Measurements from ENCODE around the gene CPPED1.

The CPPED1 gene

GRCh38 chr16:12653820-12654392 is 149.8 kb downstream of the CPPED1 start:
- no peaks in the 10 kb centered on the region for H3K4me1 ChIP-seq (ENCODE audit: low read length)
- no peaks in the 10 kb centered on the region for H3K79me2 ChIP-seq (ENCODE audit: low read length)
- H3K27ac ChIP-seq (ENCODE audit: low read length): no peak overlapping the region
- 0 out of 2 replicates have a peak, but pooled peaks cover 3% of the 10 kb centered on the region for H3K9me3 ChIP-seq (ENCODE audit: insufficient read depth, low read length)
- TF ChIP-seq EZH2phosphoT487 (IDR thresholded peaks at IDR 0.05; ENCODE audit: low read depth) (no peak), CTCF (IDR thresholded peaks at IDR 0.05; ENCODE audit: low read depth, low read length) (no peak)
- no peak overlapping the region for H3K4me2 ChIP-seq (ENCODE audit: low read length)
- H3K4me3 ChIP-seq (ENCODE audit: low read length): no peak overlapping the region
- H3K9ac ChIP-seq (ENCODE audit: low read length): no peak overlapping the region
- H3K36me3 ChIP-seq (replicated peaks; ENCODE audit: low read depth, low read length): no peaks in the 10 kb centered on the region
- no peak overlapping the region for H2AFZ ChIP-seq (ENCODE audit: low read depth, low read length)
- H4K20me1 ChIP-seq (ENCODE audit: insufficient read depth, low read length): no peaks in the 10 kb centered on the region
- H3K27me3 ChIP-seq (ENCODE audit: low read depth, low read length): no peaks in the 10 kb centered on the region; the same call in 1 of the 2 replicates

- Histone ChIP-seq H4K20me1 (ENCODE audit: insufficient read depth, low read length) (no peaks in the 10 kb centered on the region), H3K9ac (ENCODE audit: low read length) (no peak overlapping the region), H3K9me3 (ENCODE audit: insufficient read depth, low read length) (0 out of 2 replicates have a peak, but pooled peaks cover 2% of the 10 kb centered on the region), H3K27me3 (ENCODE audit: low read depth, low read length) (no peaks in the 10 kb centered on the region; the same call in 1 of the 2 replicates), H3K79me2 (ENCODE audit: low read length) (no peaks in the 10 kb centered on the region), H2AFZ (ENCODE audit: low read depth, low read length) (no peak overlapping the region), H3K27ac (ENCODE audit: low read length) (no peak overlapping the region), H3K36me3 (replicated peaks; ENCODE audit: low read depth, low read length) (no peaks in the 10 kb centered on the region), H3K4me3 (ENCODE audit: low read length) (no peak overlapping the region), H3K4me1 (ENCODE audit: low read length) (no peaks in the 10 kb centered on the region), H3K4me2 (ENCODE audit: low read length) (no peak overlapping the region)
- TF ChIP-seq CTCF (IDR thresholded peaks at IDR 0.05; ENCODE audit: low read depth, low read length): no peak
These were observed 150.8 kb downstream of the CPPED1 start for GRCh38 chr16:12652924-12653323.

- Histone ChIP-seq H3K9me3 (ENCODE audit: insufficient read depth, low read length) (no peaks in the 10 kb centered on the region), H3K79me2 (ENCODE audit: low read length) (no peaks in the 10 kb centered on the region), H2AFZ (ENCODE audit: low read depth, low read length) (no peak overlapping the region), H3K27me3 (ENCODE audit: low read depth, low read length) (no peaks in the 10 kb centered on the region; the same call in 1 of the 2 replicates), H4K20me1 (ENCODE audit: insufficient read depth, low read length) (no peaks in the 10 kb centered on the region), H3K4me2 (ENCODE audit: low read length) (no peak overlapping the region), H3K4me1 (ENCODE audit: low read length) (no peaks in the 10 kb centered on the region), H3K4me3 (ENCODE audit: low read length) (no peak overlapping the region), H3K27ac (ENCODE audit: low read length) (no peak overlapping the region), H3K9ac (ENCODE audit: low read length) (no peak overlapping the region), H3K36me3 (replicated peaks; ENCODE audit: low read depth, low read length) (no peaks in the 10 kb centered on the region)
- TF ChIP-seq EZH2phosphoT487 (IDR thresholded peaks at IDR 0.05; ENCODE audit: low read depth): no peak
- no peak for TF ChIP-seq CTCF (IDR thresholded peaks at IDR 0.05; ENCODE audit: low read depth, low read length)
These were observed 151.7 kb downstream of the CPPED1 start for GRCh38 chr16:12651765-12652512.

- Histone ChIP-seq H3K27me3 (ENCODE audit: low read depth, low read length) (no peaks in the 10 kb centered on the region; the same call in 1 of the 2 replicates), H3K36me3 (replicated peaks; ENCODE audit: low read depth, low read length) (no peaks in the 10 kb centered on the region), H3K4me1 (ENCODE audit: low read length) (no peaks in the 10 kb centered on the region), H3K9ac (ENCODE audit: low read length) (no peak overlapping the region), H3K4me2 (ENCODE audit: low read length) (no peak overlapping the region), H3K79me2 (ENCODE audit: low read length) (no peaks in the 10 kb centered on the region), H2AFZ (ENCODE audit: low read depth, low read length) (no peak overlapping the region), H3K9me3 (ENCODE audit: insufficient read depth, low read length) (no peaks in the 10 kb centered on the region), H3K27ac (ENCODE audit: low read length) (no peak overlapping the region), H4K20me1 (ENCODE audit: insufficient read depth, low read length) (no peaks in the 10 kb centered on the region), H3K4me3 (ENCODE audit: low read length) (no peak overlapping the region)
- TF ChIP-seq CTCF (IDR thresholded peaks at IDR 0.05; ENCODE audit: low read depth, low read length) (no peak), EZH2phosphoT487 (IDR thresholded peaks at IDR 0.05; ENCODE audit: low read depth) (no peak)
These were observed 154.3 kb downstream of the CPPED1 start for GRCh38 chr16:12649356-12649755.

All from OCI-LY3 (cell line).